GM12878 (cell line): Measurements from ENCODE around the gene BSPRY. TPM values are rescaled to one million over a fixed set of nuclear protein-coding genes. Genes with fewer than 3 reads are reported as not detected.

Experiments
- BMI1 ChIP-seq: fragments of 450-650 bp; IDR thresholded peaks from 2 replicates; pipeline ENCODE4 v1.6.1; 2016; ENCODE audit warnings: mild to moderate bottlenecking, moderate library complexity, borderline replicate concordance
- CHD1 ChIP-seq: IDR thresholded peaks from 2 replicates; pipeline ENCODE4 v1.6.1; 2012; ENCODE audit warnings: low read depth, low read length, improper control_type of control experiment
- E2F4 ChIP-seq: IDR thresholded peaks from 2 replicates; pipeline ENCODE4 v1.6.1; 2012; ENCODE audit warnings: low read depth, low read length, improper control_type of control experiment
- E4F1 ChIP-seq: fragments of 450-650 bp; IDR thresholded peaks from 2 replicates; pipeline ENCODE4 v1.6.1; 2018; ENCODE audit warnings: borderline replicate concordance, mild to moderate bottlenecking; ENCODE audit not compliant: partially characterized antibody
- EP300 ChIP-seq, 2 experiments: fragments of 150-350 bp in 1 of 2; IDR thresholded peaks; 2 replicates each; pipeline ENCODE4 v1.6.1; 2011 to 2012; ENCODE audit warnings: low read depth in 2 of 2, low read length in 2 of 2, borderline replicate concordance in 1 of 2, improper control_type of control experiment in 1 of 2, inconsistent platforms in 1 of 2; ENCODE audit not compliant: control insufficient read depth in 1 of 2
- ESRRA ChIP-seq: IDR thresholded peaks from 2 replicates; pipeline ENCODE4 v1.6.1; 2012; ENCODE audit warnings: mild to moderate bottlenecking, low read length, improper control_type of control experiment
- GABPA ChIP-seq: IDR thresholded peaks from 2 replicates; pipeline ENCODE4 v1.6.1; 2014; ENCODE audit warnings: antibody characterized with exemption, low read depth, mild to moderate bottlenecking, inconsistent platforms
- MEF2B ChIP-seq: fragments of 450-650 bp; IDR thresholded peaks from 2 replicates; pipeline ENCODE4 v1.6.1; 2018; ENCODE audit warnings: mild to moderate bottlenecking, moderate library complexity; ENCODE audit not compliant: partially characterized antibody, poor library complexity, severe bottlenecking
- MYC ChIP-seq: IDR thresholded peaks from 2 replicates; pipeline ENCODE4 v1.6.1; 2011; ENCODE audit warnings: mild to moderate bottlenecking, low read length, moderate library complexity, inconsistent platforms; ENCODE audit not compliant: insufficient read depth, insufficient replicate concordance, insufficient read length, severe bottlenecking
- NFYB ChIP-seq: IDR thresholded peaks from 2 replicates; pipeline ENCODE4 v1.6.1; 2011; ENCODE audit warnings: low read depth, mild to moderate bottlenecking, low read length, improper control_type of control experiment, moderate library complexity; ENCODE audit not compliant: insufficient read depth
- SREBF1 ChIP-seq: IDR thresholded peaks from 2 replicates; pipeline ENCODE4 v1.6.1; 2012; ENCODE audit warnings: mild to moderate bottlenecking, low read length
- TAF1 ChIP-seq: IDR thresholded peaks from 2 replicates; pipeline ENCODE4 v1.6.1; 2011; ENCODE audit warnings: mild to moderate bottlenecking, low read depth, low read length, borderline replicate concordance
- TARDBP ChIP-seq: IDR thresholded peaks from 2 replicates; pipeline ENCODE4 v1.6.1; 2016; ENCODE audit warnings: borderline replicate concordance
- YBX1 ChIP-seq: fragments of 450-650 bp; IDR thresholded peaks from 2 replicates; pipeline ENCODE4 v1.6.1; 2016; ENCODE audit warnings: antibody characterized with exemption
- ZBED1 ChIP-seq: IDR thresholded peaks from 2 replicates; pipeline ENCODE4 v1.6.1; 2016; ENCODE audit warnings: borderline replicate concordance
- ZNF207 ChIP-seq: fragments of 450-650 bp; IDR thresholded peaks from 2 replicates; pipeline ENCODE4 v1.6.1; 2014; ENCODE audit warnings: antibody characterized with exemption, mild to moderate bottlenecking, borderline replicate concordance
- ZNF592 ChIP-seq: fragments of 450-650 bp; IDR thresholded peaks from 2 replicates; pipeline ENCODE4 v1.6.1; 2017; ENCODE audit warnings: mild to moderate bottlenecking, moderate library complexity
- ZSCAN29 ChIP-seq: fragments of 450-650 bp; IDR thresholded peaks from 2 replicates; pipeline ENCODE4 v1.6.1; 2017; ENCODE audit warnings: mild to moderate bottlenecking, moderate library complexity
- polyA plus RNA-seq, 11 experiments: library from polyadenylated mRNA; depleted of rRNA in 4 of 11; unstranded in 6 of 11; stranded (reverse) in 5 of 11; fragments of >200 nt; fragmentation: Nextera tagmentation in 4 of 11; fragmentation: Illumina TruSeq in 1 of 11; extraction: Ambion mirVana in 4 of 11; extraction: Trizol in 1 of 11; gene quantifications; 1 replicate in 1 of 11; 2 replicates in 10 of 11; pipeline versions ENCODE4 v1.2.1 to v1.2.3, GENCODE V29; 2011 to 2016; ENCODE audit warnings: inconsistent platforms in 2 of 11, missing spikeins in 2 of 11, low read depth in 1 of 11
- total RNA-seq, 4 experiments: library from RNA; depleted of rRNA in 3 of 4; stranded (reverse); fragments of >200 nt in 3 of 4; fragmentation: Illumina TruSeq in 1 of 4; extraction: Trizol in 1 of 4; gene quantifications; 2 replicates each; pipeline versions ENCODE4 v1.2.1 to v1.2.3, GENCODE V29; 2013 to 2021
- TF ChIP-seq, protein P1 (sequence below): fragments of 450-650 bp; IDR thresholded peaks from 2 replicates; pipeline ENCODE4 v1.6.1; 2017; ENCODE audit warnings: mild to moderate bottlenecking, low read depth, inconsistent platforms; ENCODE audit not compliant: poor library complexity, severe bottlenecking

Gene BSPRY
- total and polyA plus RNA-seq, 10 of the 15 experiments (the other 5 are each of a cell fraction or from before 2014, with no cell fraction given), result 0.45 to 6.3 (median 4.1) TPM

DNA sequence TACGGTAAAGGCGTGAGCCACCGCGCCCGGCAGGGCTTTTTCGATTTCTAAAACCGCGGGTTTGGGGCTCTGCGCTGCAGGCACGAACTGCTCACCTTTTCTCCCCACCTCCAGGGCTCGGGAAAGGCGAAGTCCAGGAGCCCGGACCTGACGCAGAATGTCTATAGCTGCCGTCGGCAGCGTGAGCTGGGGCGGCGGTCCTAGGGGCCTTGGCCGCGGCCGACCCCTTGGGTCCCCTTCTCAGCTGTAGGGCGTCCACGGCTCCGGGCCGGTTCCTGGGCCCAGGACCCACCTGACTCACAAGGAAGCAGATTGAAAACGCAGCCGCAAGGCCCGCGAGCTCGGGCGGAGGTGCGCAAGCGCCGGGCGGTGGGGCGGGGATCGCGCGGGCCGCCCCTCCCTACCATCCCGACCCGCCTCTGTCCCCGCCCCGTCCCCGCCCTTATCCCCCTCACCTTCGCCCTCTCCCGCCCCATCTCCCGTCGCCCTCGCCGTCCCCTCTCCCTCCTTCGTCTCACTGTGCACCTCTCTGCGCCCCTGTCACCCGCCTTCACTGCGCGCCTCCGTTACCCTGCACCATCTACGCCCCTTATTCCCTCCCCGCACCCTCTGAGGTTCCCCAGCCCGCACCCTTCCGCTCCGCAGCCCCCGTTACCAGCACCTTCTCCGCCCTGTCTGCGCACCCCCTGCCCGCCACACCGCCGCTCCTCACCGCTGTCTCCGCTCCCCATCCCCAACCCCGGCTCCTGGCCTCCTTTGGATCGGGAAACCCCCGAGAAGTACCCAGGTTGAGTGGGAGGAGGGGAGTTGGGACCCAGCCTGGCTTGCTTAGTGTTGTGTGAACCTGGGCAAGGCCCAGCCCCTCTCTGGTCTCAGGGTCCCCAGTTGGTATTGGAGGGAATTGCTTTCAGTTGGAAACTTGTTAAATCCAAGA, 27.6 kb downstream of the BSPRY start, which contains the start of gene HDHD3 (continued):
- no peak for TF ChIP-seq E4F1
- no peak for TF ChIP-seq GABPA
- no peak for TF ChIP-seq NFYB
- no peak for TF ChIP-seq SREBF1
- no peak for TF ChIP-seq TARDBP
- TF ChIP-seq EP300 (IDR thresholded peaks at IDR 0.05; ENCODE audit: borderline replicate concordance in 1 of 2, control insufficient read depth in 1 of 2, low read depth in 2 of 2, low read length in 2 of 2), result no peak
- no peak for TF ChIP-seq E2F4
- no peak for TF ChIP-seq YBX1
- no peak for TF ChIP-seq ZSCAN29
- no peak for TF ChIP-seq ZBED1
- TF ChIP-seq ZNF207, result no peak; the same call in 1 of the 2 replicates
- TF ChIP-seq CHD1, result no peak
- no peak for TF ChIP-seq ESRRA
- TF ChIP-seq MEF2B, result no peak
- TF ChIP-seq MYC, result no peak
- TF ChIP-seq, protein P1, sequence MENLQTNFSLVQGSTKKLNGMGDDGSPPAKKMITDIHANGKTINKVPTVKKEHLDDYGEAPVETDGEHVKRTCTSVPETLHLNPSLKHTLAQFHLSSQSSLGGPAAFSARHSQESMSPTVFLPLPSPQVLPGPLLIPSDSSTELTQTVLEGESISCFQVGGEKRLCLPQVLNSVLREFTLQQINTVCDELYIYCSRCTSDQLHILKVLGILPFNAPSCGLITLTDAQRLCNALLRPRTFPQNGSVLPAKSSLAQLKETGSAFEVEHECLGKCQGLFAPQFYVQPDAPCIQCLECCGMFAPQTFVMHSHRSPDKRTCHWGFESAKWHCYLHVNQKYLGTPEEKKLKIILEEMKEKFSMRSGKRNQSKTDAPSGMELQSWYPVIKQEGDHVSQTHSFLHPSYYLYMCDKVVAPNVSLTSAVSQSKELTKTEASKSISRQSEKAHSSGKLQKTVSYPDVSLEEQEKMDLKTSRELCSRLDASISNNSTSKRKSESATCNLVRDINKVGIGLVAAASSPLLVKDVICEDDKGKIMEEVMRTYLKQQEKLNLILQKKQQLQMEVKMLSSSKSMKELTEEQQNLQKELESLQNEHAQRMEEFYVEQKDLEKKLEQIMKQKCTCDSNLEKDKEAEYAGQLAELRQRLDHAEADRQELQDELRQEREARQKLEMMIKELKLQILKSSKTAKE, result no peak
- TF ChIP-seq BMI1, result no peak
- no peak for TF ChIP-seq ZNF592
- peak; percentile 49; the same call in 1 of the 2 replicates for TF ChIP-seq TAF1
